Heart left ventricle (tissue), 13 donors: Measurements from ENCODE around the gene RAP2C.

ENCODE experiments used
- POLR2A ChIP-seq, 2 donors: fragments of 450-650 bp; IDR thresholded peaks; one replicate each; pipeline ENCODE4 v1.6.1; 2017; ENCODE audit warnings: antibody characterized with exemption in 2 of 2, mild to moderate bottlenecking in 2 of 2, moderate library complexity in 2 of 2
- TF ChIP-seq, protein P1 (sequence below), 12 donors: fragments of 200-600 bp; sonication (generic) in 4 of 12; IDR thresholded peaks; one replicate each; pipeline versions ENCODE4 v1.5.0 to v1.8.0; 2018 to 2022; ENCODE audit warnings: antibody characterized with exemption in 12 of 12, mild to moderate bottlenecking in 5 of 12
- donor health status: ischemic (EF 13 %, LVEDD 7.1; RV severe dilation, severe dysfunction).
- donor health status: DM: no; HTN: yes; CAD: no.
- donor health status: DM: no; HTN: no; CAD: no.
- donor health status: ischemic (EF 25% LVEDD 6.9; RV normal size, moderate dysfunction).
- donor health status: ischemic (EF 25% LVEDD 5.7; RV mildly dilated, moderate dysfunction).
- donor health status: ischemic (EF 35%, LVEDD 5.7; RV mildly dilated, moderate dysfunction).
- donor health status: nonischemic (EF 11% LVEDD 7.7; RV severe dilation, severe dysfunction).
- donor health status: DM: yes; HTN: yes; CAD: no.
- donor health status: PGD.
- donor health status: ischemic (EF 29% LVEDD 5.4; RV normal size, mild dysfunction).
- donor health status: nonischemic (EF 23%, LVEDD 6.1; RV moderate dilation, normal function).

DNA sequence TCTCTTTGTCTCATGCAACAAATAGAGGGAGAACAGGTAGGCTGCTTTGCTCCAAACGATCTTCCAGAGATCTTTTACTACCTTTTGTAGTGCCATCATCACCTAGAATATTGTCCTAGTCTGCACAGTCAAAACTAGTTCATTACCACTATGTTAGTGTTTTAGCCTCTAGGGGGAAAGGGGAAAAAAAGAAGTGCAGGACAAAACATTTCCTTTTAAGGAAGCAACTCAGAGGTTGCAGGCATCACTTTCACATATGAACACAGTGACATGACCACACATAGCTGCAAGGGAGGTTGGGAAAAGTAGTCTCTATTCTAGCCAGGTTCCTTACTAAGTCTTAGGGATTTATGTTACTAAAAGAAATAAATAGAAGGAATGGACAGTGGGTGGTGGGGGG lies 39.3 kb upstream of the RAP2C start:
- TF ChIP-seq, protein P1, sequence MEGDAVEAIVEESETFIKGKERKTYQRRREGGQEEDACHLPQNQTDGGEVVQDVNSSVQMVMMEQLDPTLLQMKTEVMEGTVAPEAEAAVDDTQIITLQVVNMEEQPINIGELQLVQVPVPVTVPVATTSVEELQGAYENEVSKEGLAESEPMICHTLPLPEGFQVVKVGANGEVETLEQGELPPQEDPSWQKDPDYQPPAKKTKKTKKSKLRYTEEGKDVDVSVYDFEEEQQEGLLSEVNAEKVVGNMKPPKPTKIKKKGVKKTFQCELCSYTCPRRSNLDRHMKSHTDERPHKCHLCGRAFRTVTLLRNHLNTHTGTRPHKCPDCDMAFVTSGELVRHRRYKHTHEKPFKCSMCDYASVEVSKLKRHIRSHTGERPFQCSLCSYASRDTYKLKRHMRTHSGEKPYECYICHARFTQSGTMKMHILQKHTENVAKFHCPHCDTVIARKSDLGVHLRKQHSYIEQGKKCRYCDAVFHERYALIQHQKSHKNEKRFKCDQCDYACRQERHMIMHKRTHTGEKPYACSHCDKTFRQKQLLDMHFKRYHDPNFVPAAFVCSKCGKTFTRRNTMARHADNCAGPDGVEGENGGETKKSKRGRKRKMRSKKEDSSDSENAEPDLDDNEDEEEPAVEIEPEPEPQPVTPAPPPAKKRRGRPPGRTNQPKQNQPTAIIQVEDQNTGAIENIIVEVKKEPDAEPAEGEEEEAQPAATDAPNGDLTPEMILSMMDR (IDR thresholded peaks at IDR 0.05): no peak
- TF ChIP-seq POLR2A (IDR thresholded peaks at IDR 0.05): no peak
